ENCODE data around the gene LASP1.

DNA sequence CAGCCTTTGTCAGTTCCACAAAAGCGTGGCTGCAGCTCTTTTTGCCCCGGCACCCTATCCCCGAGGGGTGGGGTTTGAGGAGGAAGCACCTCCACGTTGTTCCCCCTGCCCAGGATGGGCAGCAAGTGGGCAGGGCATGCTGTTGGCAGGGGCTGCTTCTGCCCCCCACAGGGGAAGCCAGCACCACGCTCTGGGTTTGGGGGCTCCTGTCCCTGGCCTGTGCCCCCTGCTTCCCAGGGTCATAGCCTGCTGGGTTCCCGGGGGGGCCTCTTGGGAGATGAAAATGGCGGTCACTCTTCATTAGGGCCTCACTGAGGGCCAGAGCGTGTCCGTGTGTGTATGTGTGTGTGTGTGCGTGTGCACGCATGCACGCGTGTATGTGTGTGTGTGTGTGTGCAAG lies 22.8 kb downstream of the LASP1 start:
- TF ChIP-seq, protein P1, sequence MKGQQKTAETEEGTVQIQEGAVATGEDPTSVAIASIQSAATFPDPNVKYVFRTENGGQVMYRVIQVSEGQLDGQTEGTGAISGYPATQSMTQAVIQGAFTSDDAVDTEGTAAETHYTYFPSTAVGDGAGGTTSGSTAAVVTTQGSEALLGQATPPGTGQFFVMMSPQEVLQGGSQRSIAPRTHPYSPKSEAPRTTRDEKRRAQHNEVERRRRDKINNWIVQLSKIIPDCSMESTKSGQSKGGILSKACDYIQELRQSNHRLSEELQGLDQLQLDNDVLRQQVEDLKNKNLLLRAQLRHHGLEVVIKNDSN (IDR thresholded peaks at IDR 0.05) = no peak
- TF ChIP-seq EP300 (IDR thresholded peaks at IDR 0.05; ENCODE audit: borderline replicate concordance) = no peak
- TF ChIP-seq, protein P2, sequence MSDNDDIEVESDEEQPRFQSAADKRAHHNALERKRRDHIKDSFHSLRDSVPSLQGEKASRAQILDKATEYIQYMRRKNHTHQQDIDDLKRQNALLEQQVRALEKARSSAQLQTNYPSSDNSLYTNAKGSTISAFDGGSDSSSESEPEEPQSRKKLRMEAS (IDR thresholded peaks at IDR 0.05) = no peak
- TF ChIP-seq CEBPB (IDR thresholded peaks at IDR 0.05) = no peak
- TF ChIP-seq CREB1 (IDR thresholded peaks at IDR 0.05; ENCODE audit: low read depth) = no peak
- TF ChIP-seq TCF12 (IDR thresholded peaks at IDR 0.05; ENCODE audit: low read depth) = no peak
